NCI-H1092 treated with DMSO at 0.1 percent for 48 hours (cell line): ENCODE results near the gene OR12D2.
"Not testable (repeated sequence)": the region's sequence is repeated elsewhere in the genome, so short reads cannot be mapped to it uniquely, and the experiment has no call there.

Experiments used
- DNase-seq: peaks from one replicate; lab custom pipeline; 2025; lab: John Stamatoyannopoulos, UW

Gene OR12D2, protein sequence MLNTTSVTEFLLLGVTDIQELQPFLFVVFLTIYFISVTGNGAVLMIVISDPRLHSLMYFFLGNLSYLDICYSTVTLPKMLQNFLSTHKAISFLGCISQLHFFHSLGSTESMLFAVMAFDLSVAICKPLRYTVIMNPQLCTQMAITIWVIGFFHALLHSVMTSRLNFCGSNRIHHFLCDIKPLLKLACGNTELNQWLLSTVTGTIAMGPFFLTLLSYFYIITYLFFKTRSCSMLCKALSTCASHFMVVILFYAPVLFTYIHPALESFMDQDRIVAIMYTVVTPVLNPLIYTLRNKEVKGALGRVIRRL

DNA sequence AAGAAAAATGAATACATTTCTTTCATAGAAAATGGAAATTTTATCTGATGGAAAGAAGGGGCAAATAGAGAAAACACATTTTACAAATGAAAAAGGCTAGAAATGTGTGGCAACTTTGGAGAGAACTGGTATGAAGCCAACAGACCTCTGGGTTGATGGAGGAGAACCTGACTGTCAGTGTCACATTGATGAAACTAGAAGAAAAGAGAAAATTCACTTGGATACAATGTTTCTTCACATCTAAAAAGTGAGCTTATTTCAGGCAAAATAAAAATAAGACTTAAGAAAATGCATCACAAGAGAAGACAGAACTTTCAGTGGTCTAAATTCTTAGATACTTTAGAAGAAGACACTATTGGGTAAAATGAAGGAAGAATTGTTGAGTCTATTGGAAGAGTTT is at the start of gene OR12D2:
Gene OR12D2 (plus strand): TSS at position 301 of the 400 bp plus-strand sequence. CDS start 1,069 bp downstream, outside the sequence.
- no peak for DNase-seq

DNA sequence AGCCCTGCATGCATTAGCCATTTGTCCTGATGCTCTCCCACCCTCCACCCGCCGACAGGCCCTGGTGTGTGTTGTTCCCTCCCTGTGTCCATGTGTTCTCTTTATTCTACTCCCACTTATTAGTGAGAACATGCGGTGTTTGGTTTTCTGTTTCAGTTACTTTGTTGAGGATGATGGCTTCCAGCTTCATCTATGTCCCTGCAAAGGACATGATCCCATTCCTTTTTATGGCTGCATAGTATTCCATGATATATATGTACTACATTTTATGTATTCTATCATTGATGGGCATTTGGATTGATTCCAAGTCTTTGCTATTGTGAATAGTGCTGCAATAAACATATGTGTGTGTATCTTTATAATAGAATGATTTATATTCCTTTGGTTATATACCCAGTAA is 46.1 kb upstream of the OR12D2 start:
- DNase-seq, result not testable (repeated sequence)

GRCh38 chr6:29354980-29355379 is 40.5 kb upstream of the OR12D2 start:
- no peak for DNase-seq

GRCh38 chr6:29355603-29356002 is 39.8 kb upstream of the OR12D2 start:
- DNase-seq, result no peak

- no peak for DNase-seq
Measured at GRCh38 chr6:29368765-29369164, 26.7 kb upstream of the OR12D2 start, which contains the start of gene OR5V1. OR5V1 (minus strand) TSS chr6:29368865; CDS start chr6:29356195, 12,670 bp downstream.

DNA sequence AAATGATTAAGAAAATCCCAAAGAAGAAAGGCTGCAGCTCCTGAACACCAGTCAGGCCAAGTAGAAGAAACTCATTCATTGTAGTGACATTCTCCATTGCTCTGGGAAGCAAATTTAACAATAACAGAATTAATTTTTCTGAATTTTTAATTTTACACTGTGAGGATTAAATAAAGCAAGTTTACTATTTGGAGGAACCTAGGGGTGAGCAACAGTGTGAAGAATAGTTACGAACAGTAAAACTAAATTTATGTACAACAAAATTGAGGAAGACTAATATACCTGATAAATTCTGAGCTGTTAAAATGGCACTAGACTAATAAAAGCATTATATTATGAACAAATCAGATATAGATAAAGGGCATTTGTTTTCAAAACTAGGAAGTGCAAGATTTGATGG is 20.2 kb upstream of the OR12D2 start, which contains the start of gene OR12D3:
Gene OR12D3 (minus strand): TSS at position 101 of the 400 bp plus-strand sequence. CDS start 4 bp downstream, at position 97.
- DNase-seq, result no peak

DNA sequence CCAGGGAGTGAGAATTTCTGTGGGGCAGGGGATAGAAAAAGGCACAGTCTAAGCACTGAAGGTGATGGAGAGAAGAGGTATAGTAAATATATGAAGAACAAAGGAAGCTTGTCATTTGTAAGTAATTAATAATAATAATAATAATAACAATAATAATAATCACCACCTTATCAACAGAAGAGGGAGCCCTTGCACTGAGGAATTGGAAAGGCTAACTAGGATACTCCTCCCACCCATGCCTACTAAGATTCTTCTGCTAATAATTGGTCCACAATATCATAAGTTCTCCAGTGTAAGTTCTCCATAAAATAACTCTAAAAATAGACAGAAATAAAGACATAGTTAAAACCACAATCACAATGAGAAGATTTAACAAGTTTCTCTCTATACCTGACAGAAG is 19.4 kb upstream of the OR12D2 start:
- DNase-seq, result no peak

DNA sequence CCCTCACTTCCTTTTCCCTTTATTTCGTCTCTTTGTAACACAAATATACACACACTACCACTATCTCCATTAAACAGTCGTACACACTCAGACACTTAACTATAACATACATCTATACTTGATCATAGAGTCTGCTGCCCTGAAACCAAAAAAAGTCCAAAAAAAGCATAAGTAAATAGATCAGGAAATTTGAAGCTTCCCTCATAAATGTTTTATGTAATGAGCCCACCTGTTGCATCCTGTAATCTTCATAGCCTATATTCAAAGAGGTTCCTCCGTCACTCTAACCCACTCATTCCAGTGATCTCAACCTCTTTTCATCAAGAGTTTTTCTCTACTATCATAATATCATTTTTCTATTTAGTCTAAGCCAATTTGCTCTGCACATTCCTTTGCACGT is 6.9 kb upstream of the OR12D2 start:
- DNase-seq, result no peak

- no peak for DNase-seq
Measured at GRCh38 chr6:29399525-29399924, 4.1 kb downstream of the OR12D2 start.

DNA sequence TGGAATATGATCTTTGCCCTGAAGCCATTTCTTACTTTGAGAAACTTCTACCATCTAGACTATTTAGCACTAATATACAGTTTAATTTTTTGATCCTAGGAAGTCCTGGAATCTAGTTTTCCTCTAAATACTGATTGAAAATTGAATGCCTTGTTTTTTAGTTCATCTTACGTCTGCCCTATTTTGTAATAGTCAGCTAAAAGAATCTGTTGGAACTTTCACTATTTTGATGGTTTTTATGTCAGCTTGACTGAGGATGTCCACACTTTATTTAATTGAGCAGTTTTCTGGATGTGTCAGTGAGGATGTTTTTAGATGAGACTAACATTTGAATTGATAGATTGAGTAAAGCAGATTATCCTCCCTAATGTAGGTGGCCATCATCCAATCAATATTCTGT is 8.4 kb downstream of the OR12D2 start:
- DNase-seq, result no peak

DNA sequence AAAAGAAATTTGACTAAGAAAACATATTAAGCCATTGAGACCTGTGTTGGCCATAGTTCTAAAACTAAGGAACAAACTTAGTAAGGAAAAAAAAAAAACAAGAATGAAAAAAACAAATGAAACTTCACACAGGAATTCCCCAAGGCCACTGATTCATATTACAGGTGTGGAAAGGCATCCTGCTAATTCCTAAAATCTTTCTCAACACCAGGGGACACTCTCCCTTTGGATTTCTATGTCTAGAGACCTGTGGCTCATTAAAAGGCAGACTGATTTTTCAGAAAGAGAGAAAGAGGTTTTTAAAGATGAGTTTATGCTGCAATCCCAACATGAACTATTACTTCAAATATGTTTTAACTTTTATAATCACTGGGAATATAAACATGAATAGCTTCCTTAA is 19.2 kb downstream of the OR12D2 start, which contains the start of gene OR12D1:
Gene OR12D1 (plus strand): TSS at position 341 of the 400 bp plus-strand sequence.
- DNase-seq, result no peak

DNA sequence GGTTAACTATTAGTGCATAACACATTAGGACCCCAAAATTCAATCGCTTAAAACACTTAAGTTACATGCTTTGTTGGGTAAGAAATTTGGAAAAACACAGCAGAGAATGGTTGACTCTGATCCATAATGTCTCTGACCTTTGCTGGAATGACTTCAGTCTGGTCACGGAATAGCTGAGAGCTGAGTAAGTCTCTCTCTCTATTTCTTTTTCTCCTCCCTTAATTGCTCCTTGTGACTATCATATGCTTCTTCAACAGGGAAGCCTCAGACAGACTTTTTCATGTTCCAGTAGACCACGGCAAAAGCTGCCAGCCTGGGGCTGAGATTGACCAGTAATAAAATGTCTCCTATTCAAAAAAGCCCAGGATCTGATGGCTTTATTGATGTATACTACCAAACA is 24.1 kb downstream of the OR12D2 start:
- DNase-seq, result no peak

DNA sequence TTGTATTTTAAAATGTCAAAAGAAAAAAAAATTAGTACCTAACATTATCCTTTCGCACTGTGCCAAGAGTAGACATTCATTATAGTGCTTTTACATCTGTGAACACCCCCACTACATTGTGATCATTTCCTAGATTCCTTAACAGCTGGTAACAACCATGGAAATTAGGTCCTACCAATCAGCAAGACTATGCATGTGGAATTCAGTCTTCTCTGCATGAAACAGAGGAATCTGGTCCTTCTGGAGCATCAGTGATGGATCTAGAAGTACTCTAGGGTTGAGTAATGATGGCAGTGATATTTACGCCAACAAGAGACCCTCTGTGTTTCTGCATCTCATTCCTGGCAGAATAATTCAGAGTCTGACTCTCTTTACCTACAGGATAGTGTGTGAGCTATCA is 28.7 kb downstream of the OR12D2 start:
- DNase-seq, result no peak

DNA sequence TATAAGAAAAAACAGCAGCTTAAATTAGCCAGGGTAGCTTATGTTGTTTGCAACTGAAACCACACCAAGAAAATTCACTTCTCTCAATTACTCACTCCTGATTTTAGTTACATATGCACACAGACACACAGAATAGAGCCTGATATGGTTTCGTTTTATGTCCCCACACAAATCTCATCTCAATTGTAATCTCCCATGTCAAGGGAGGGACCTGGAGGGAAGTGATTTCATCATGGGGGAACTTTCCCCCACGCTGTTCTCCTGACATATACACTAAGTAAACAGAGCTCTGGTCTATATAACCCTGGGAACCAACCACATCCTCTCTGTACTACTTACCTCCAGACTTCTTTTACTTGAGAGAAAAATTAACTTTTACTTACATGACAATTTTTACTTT is 29.1 kb downstream of the OR12D2 start:
- DNase-seq, result no peak

DNA sequence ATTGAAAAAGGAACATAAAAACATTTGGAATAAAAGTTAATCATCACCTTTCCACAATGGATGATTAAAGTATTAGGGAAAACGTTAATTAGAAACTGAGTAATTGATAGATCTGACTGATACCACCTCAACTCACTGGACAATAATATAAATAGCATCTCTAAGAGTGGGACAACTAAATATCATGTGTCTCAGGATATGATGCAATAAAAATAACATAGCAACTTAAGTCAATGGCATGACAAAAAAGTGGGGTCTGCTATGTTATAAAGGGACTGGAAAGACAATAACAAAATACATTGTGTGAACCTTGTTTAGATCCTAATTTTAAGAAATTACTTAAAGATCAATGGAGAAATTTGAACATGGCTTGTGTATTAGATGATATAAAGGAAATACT is 29.6 kb downstream of the OR12D2 start:
- no peak for DNase-seq

GRCh38 chr6:29426654-29427053 is 31.2 kb downstream of the OR12D2 start:
- DNase-seq, result no peak

- not testable (repeated sequence) for DNase-seq
Measured at GRCh38 chr6:29436730-29437129, 41.3 kb downstream of the OR12D2 start.

DNA sequence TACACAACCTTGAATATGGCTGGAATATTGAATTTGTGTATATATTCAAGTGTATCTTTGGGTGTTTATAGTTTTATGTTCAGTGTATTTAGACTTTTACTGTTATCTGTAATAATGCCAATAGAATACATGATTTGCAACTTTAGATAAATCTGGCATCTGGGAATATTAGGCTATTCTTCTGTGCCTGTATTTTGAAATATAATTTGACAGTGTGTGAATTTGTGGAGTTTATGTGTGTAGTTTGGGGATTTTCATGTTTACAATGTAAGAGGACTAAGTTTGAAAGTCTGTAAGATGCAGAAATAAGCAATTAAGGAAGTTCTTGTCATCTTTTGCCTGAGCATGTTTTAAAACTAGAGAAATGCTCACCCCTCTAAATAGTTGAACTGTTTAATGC is 43.6 kb downstream of the OR12D2 start, which contains the start of gene OR10C1:
Gene OR10C1 (plus strand): TSS at position 301 of the 400 bp plus-strand sequence. CDS start 710 bp downstream, outside the sequence.
- DNase-seq, result no peak

GRCh38 chr6:29442719-29443118 is 47.3 kb downstream of the OR12D2 start:
- no peak for DNase-seq

- DNase-seq, result not testable (repeated sequence)
Measured at GRCh38 chr6:29444031-29444430, 48.6 kb downstream of the OR12D2 start.
